Lower leg skin (tissue), 4 donors: ENCODE data around the gene IFT22. TPM values are rescaled to one million over a fixed set of nuclear protein-coding genes. Genes with fewer than 3 reads are reported as not detected.
"Not testable (repeated sequence)": the region's sequence is repeated elsewhere in the genome, so short reads cannot be mapped to it uniquely, and the experiment has no call there.

Source experiments
- DNase-seq, 2 donors: peaks; one replicate each; pipeline ENCODE4 v3.0.0-alpha.2; 2019; ENCODE audit warnings: low spot score in 2 of 2
- H3K4me3 ChIP-seq: fragments of 200-600 bp; sonication (generic); 2 replicates; pipeline ENCODE4 v1.5.1; 2017; ENCODE audit warnings: mild to moderate bottlenecking, low read depth; ENCODE audit not compliant: poor library complexity, severe bottlenecking
- CTCF ChIP-seq, 3 donors: fragments of 450-650 bp; IDR thresholded peaks; one replicate each; pipeline ENCODE4 v1.5.1; 2016; ENCODE audit warnings: antibody characterized with exemption in 3 of 3, mild to moderate bottlenecking in 3 of 3, moderate library complexity in 2 of 3
- POLR2A ChIP-seq, 2 donors: fragments of 450-650 bp; IDR thresholded peaks; one replicate each; pipeline ENCODE4 v1.6.1; 2016 to 2017; ENCODE audit warnings: antibody characterized with exemption in 2 of 2, mild to moderate bottlenecking in 1 of 2, moderate library complexity in 1 of 2
- WGBS, 2 donors: methylation state at CpG; one replicate each; pipeline ENCODE4 v1.1.5; 2018; 5-methylcytosine and 5-hydroxymethylcytosine counted together
- intact Hi-C: fragments of 100-400 bp; cut with DNase I; formaldehyde crosslinking; loops from one replicate; pipeline ENCODE4 v1.15.0; 2023; ENCODE audit warnings: low total_unique reads
- total RNA-seq, 4 donors: library from RNA; depleted of rRNA; stranded (reverse); fragments of >200 nt; gene quantifications; one replicate each; pipeline ENCODE4 v1.1.0, GENCODE V29; 2016

The IFT22 gene
- total RNA-seq, 4 donors from 2014 or later: 10.7 to 15.7 (median 12.5) TPM

- 51 to 60% methylated on average over 12 of the region's 12 CpGs for WGBS, 2 donors
- TF ChIP-seq POLR2A (IDR thresholded peaks at IDR 0.05) (no peak), CTCF (IDR thresholded peaks at IDR 0.05) (no peak)
- intact Hi-C loops: no loop called here
- no peak overlapping the region for H3K4me3 ChIP-seq
- DNase-seq: no peak
These were observed 27.4 kb downstream of the IFT22 start for GRCh38 chr7:101294039-101294831.

GRCh38 chr7:101293069-101294021 is 28.3 kb downstream of the IFT22 start:
- whole genome bisulfite sequencing, 2 donors: 49 to 59% methylated on average over 16 of the region's 16 CpGs
- DNase-seq, H3K4me3 ChIP-seq, intact Hi-C loops: not testable (repeated sequence)

- DNase-seq, intact Hi-C loops, H3K4me3 ChIP-seq: not testable (repeated sequence)
- 66 to 74% methylated on average over 5 of the region's 5 CpGs for WGBS, 2 donors
These were observed 29.0 kb downstream of the IFT22 start for GRCh38 chr7:101292566-101292965.

GRCh38 chr7:101290186-101291037 is 31.2 kb downstream of the IFT22 start:
- DNase-seq: peak; percentile 22 to 91
- intact Hi-C loops, H3K4me3 ChIP-seq: not testable (repeated sequence)
- 24 to 25% methylated on average over 13 to 18 of the region's 18 CpGs for WGBS, 2 donors

- WGBS, 2 donors: 78 to 80% methylated on average over 3 to 4 of the region's 4 CpGs
- DNase-seq, H3K4me3 ChIP-seq: not testable (repeated sequence)
- intact Hi-C loops: loop anchor here (10.0 kb wide), 1 partner anchor 145 kb away; no protein-coding TSS in a partner anchor
These were observed 31.9 kb downstream of the IFT22 start for GRCh38 chr7:101289687-101290086.

- TF ChIP-seq CTCF (IDR thresholded peaks at IDR 0.05): no peak
- no peak for TF ChIP-seq POLR2A (IDR thresholded peaks at IDR 0.05)
- intact Hi-C loops: loop anchor here (10.0 kb wide), 1 partner anchor 144 kb away; no protein-coding TSS in a partner anchor
- H3K4me3 ChIP-seq: no peak overlapping the region
- 86 to 93% methylated on average over 3 of the region's 3 CpGs for WGBS, 2 donors
- DNase-seq: no peak
These were observed 33.2 kb downstream of the IFT22 start for GRCh38 chr7:101288439-101288838.

GRCh38 chr7:101287032-101287431 is 34.6 kb downstream of the IFT22 start:
- no peak for TF ChIP-seq CTCF (IDR thresholded peaks at IDR 0.05)
- TF ChIP-seq POLR2A (IDR thresholded peaks at IDR 0.05): no peak
- H3K4me3 ChIP-seq: no peak overlapping the region
- no peak for DNase-seq
- intact Hi-C loops: loop anchor here (10.0 kb wide), 1 partner anchor 142 kb away; no protein-coding TSS in a partner anchor
- WGBS, 2 donors: 66 to 68% methylated on average over 6 of the region's 6 CpGs

GRCh38 chr7:101285880-101286279 is 35.7 kb downstream of the IFT22 start:
- intact Hi-C loops: loop anchor here (10.0 kb wide), 1 partner anchor 141 kb away; no protein-coding TSS in a partner anchor
- not testable (repeated sequence) for DNase-seq

More at GRCh38 chr7:101285880-101286279, 35.7 kb downstream of the IFT22 start:
- 70 to 74% methylated on average over 3 of the region's 3 CpGs for WGBS, 2 donors
- H3K4me3 ChIP-seq: not testable (repeated sequence)
